IMR-90 (cell line): Measurements from ENCODE around the gene SOS1. TPM values are rescaled to one million over a fixed set of nuclear protein-coding genes. Genes with fewer than 3 reads are reported as not detected.
A peak's percentile ranks its signal among the peaks of the same experiment; 100 is the strongest.

Source experiments
- ATAC-seq: fragments of 200-7000 bp; cut with Tn5 transposase; 2 replicates; pipeline ENCODE4 v1.9.1; 2020; ENCODE audit warnings: low read depth, mild to moderate bottlenecking, moderate library complexity
- BruUV-seq: library from RNA; stranded (reverse); fragments of 400-500 nt; replicated peaks from 2 replicates; lab custom pipeline; 2021; lab: Mats Ljungman, UMichigan
- CTCF ChIA-PET: fragments of 300-600 bp; formaldehyde crosslinking; extraction: SDS; loops from one replicate; lab custom pipeline; 2021; ENCODE audit warnings: antibody characterized with exemption; lab: Yijun Ruan, JAX
- POLR2A ChIA-PET: fragments of 300-600 bp; sonication (Branson Sonifier 250); formaldehyde crosslinking; loops from one replicate; lab custom pipeline; 2022; ENCODE audit warnings: antibody characterized with exemption; ENCODE audit not compliant: unreplicated experiment; lab: Charles Lee
- DNase-seq: peaks from one replicate; pipeline ENCODE4 v3.0.0; 2013
- H2AFZ ChIP-seq: replicated peaks from 2 replicates; pipeline ENCODE3; 2013; ENCODE audit warnings: low read length, mild to moderate bottlenecking; ENCODE audit not compliant: poor library complexity
- H2AK5ac ChIP-seq: 2 replicates; pipeline ENCODE4 v1.6.1; 2013; ENCODE audit warnings: low read depth, low read length, inconsistent platforms
- H2AK9ac ChIP-seq: replicated peaks from 2 replicates; pipeline ENCODE3; 2013; ENCODE audit warnings: mild to moderate bottlenecking, low read depth, low read length, moderate library complexity; ENCODE audit not compliant: poor library complexity
- H2BK120ac ChIP-seq: 2 replicates; pipeline ENCODE4 v1.6.1; 2013; ENCODE audit warnings: low read depth, low read length, inconsistent platforms
- H2BK15ac ChIP-seq: 3 replicates; pipeline ENCODE4 v1.6.1; 2013; ENCODE audit warnings: low read depth, low read length, inconsistent platforms
- H2BK20ac ChIP-seq: 2 replicates; pipeline ENCODE4 v1.6.1; 2013; ENCODE audit warnings: low read depth, mild to moderate bottlenecking, inconsistent platforms, low read length, moderate library complexity
- H2BK5ac ChIP-seq: 2 replicates; pipeline ENCODE4 v1.6.1; 2013; ENCODE audit warnings: mild to moderate bottlenecking, low read depth, low read length, inconsistent platforms; ENCODE audit not compliant: poor library complexity, severe bottlenecking
- H3K14ac ChIP-seq: replicated peaks from 2 replicates; pipeline ENCODE4 v1.6.1; 2013; ENCODE audit warnings: low read depth, low read length, inconsistent platforms
- H3K18ac ChIP-seq: 2 replicates; pipeline ENCODE4 v1.6.1; 2013; ENCODE audit warnings: low read depth, low read length, control low read depth
- H3K23ac ChIP-seq: 2 replicates; pipeline ENCODE4 v1.6.1; 2013; ENCODE audit warnings: low read depth, low read length, inconsistent platforms
- H3K27ac ChIP-seq: 2 replicates; pipeline ENCODE4 v1.5.1; 2013; ENCODE audit warnings: mild to moderate bottlenecking, control low read depth, low read length; ENCODE audit not compliant: insufficient read depth
- H3K27me3 ChIP-seq: 2 replicates; pipeline ENCODE4 v1.6.1; 2013; ENCODE audit warnings: low read length; ENCODE audit not compliant: control insufficient read depth, insufficient read depth
- H3K36me3 ChIP-seq: 2 replicates; pipeline ENCODE4 v1.6.1; 2013; ENCODE audit warnings: low read length, mixed read lengths; ENCODE audit not compliant: control insufficient read depth, insufficient read depth
- H3K4ac ChIP-seq: 2 replicates; pipeline ENCODE4 v1.6.1; 2013; ENCODE audit warnings: low read depth, low read length, inconsistent platforms
- H3K4me1 ChIP-seq: 2 replicates; pipeline ENCODE4 v1.6.1; 2013; ENCODE audit warnings: low read length, mixed read lengths; ENCODE audit not compliant: control insufficient read depth, insufficient read depth
- H3K4me2 ChIP-seq: 2 replicates; pipeline ENCODE4 v1.6.1; 2013; ENCODE audit warnings: low read depth, mild to moderate bottlenecking, control low read depth, low read length, moderate library complexity
- H3K4me3 ChIP-seq: 2 replicates; pipeline ENCODE4 v1.5.1; 2013; ENCODE audit warnings: low read depth, mild to moderate bottlenecking, control low read depth, low read length, moderate library complexity; ENCODE audit not compliant: insufficient read depth
- H3K56ac ChIP-seq: 2 replicates; pipeline ENCODE4 v1.6.1; 2013; ENCODE audit warnings: low read length, inconsistent platforms; ENCODE audit not compliant: insufficient read depth; ENCODE audit errors: extremely low read depth
- H3K79me1 ChIP-seq, 2 experiments: 2 replicates each; pipeline ENCODE4 v1.6.1; 2013; ENCODE audit warnings: low read length in 2 of 2, inconsistent platforms in 1 of 2, low read depth in 1 of 2
- H3K9ac ChIP-seq: 2 replicates; pipeline ENCODE4 v1.6.1; 2013; ENCODE audit warnings: low read depth, low read length, control low read depth
- H3K9me1 ChIP-seq: 2 replicates; pipeline ENCODE4 v1.6.1; 2013; ENCODE audit warnings: low read length, inconsistent platforms; ENCODE audit not compliant: insufficient read depth
- H3K9me3 ChIP-seq: 2 replicates; pipeline ENCODE4 v1.6.1; 2013; ENCODE audit warnings: low read length; ENCODE audit not compliant: control insufficient read depth, insufficient read depth
- H4K20me1 ChIP-seq: 2 replicates; pipeline ENCODE4 v1.6.1; 2013; ENCODE audit warnings: low read length, inconsistent platforms; ENCODE audit not compliant: insufficient read depth
- H4K5ac ChIP-seq: 2 replicates; pipeline ENCODE4 v1.6.1; 2013; ENCODE audit warnings: mild to moderate bottlenecking, low read depth, low read length, control low read depth
- H4K8ac ChIP-seq, 2 experiments: 2 replicates each; pipeline ENCODE4 v1.6.1; 2013; ENCODE audit warnings: low read depth in 2 of 2, low read length in 2 of 2, control low read depth in 1 of 2, inconsistent platforms in 1 of 2
- H4K91ac ChIP-seq: 2 replicates; pipeline ENCODE4 v1.6.1; 2013; ENCODE audit warnings: low read depth, low read length, inconsistent platforms; ENCODE audit not compliant: insufficient read depth
- FOS ChIP-seq: fragments of 150-350 bp; IDR thresholded peaks from 2 replicates; pipeline ENCODE4 v1.6.1; 2016; ENCODE audit warnings: low read depth, low read length
- WGBS, 2 experiments: methylation state at CpG; one replicate each; pipeline versions ENCODE4 v1.1.5 to v1.1.7; 2013; ENCODE audit warnings: missing lambda C conversion rate in 2 of 2; ENCODE audit not compliant: insufficient read length in 1 of 2; ENCODE audit errors: extremely low coverage in 2 of 2; 5-methylcytosine and 5-hydroxymethylcytosine counted together
- dilution Hi-C: fragments of 300-500 bp; cut with HindIII; formaldehyde crosslinking; loops from one replicate; pipeline ENCODE4 v1.14.3; 2018; ENCODE audit warnings: low sequenced_read_pairs; ENCODE audit not compliant: unreplicated experiment
- in situ Hi-C: fragments of 300-500 bp; cut with MboI; formaldehyde crosslinking; loops from 3 replicates; pipeline ENCODE4 v1.14.3; 2019; ENCODE audit warnings: low sequenced_read_pairs, inconsistent platforms, mixed read lengths
- intact Hi-C: fragments of 100-400 bp; cut with micrococcal nuclease; formaldehyde crosslinking; loops from 2 replicates; pipeline ENCODE4 v1.10.0; 2022
- polyA plus RNA-seq, 3 experiments: library from polyadenylated mRNA; depleted of rRNA; stranded (reverse); fragments of >200 nt; gene quantifications; 2 replicates each; pipeline ENCODE4 v1.2.3, GENCODE V29; 2012; ENCODE audit warnings: low replicate concordance in 1 of 3
- total RNA-seq: library from RNA; depleted of rRNA; stranded (reverse); fragments of >200 nt; gene quantifications from 2 replicates; pipeline ENCODE4 v1.2.3, GENCODE V29; 2012

The SOS1 gene
- total and polyA plus RNA-seq, 2 of the 4 experiments (the other 2 are of a cell fraction), result 8.2 to 11.2 TPM

DNA sequence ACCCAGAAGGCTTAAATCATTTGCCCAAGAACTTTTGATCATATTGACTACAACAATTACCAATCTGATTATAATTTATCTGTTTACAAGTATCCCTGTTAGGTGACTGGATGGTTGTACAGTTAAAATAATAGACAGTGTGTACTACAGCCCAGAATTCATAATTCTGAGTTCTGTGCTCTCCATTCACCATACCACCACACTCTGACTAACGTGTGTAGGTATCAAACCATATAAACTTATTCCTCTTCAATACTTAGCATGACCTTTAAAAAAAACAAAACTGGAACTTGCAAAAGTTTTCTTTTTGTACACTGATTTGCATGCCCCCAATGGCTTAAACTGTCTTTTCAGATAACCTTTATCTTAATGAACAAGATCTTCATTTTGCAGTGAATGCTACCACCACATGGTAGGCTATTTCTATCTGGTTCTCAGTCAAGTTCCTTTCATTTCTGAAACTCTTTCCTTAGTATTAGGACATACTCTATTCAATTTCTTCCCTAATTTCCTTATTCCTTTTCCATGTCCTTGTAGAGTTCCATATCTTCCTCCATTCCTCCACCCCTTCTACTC lies 50.9 kb downstream of the SOS1 start:
- H3K4me3 ChIP-seq, result no peak overlapping the region
- peaks cover 6% of the 10 kb centered on the region; the same call in 1 of the 2 replicates for H4K20me1 ChIP-seq
- H3K9me1 ChIP-seq, result peaks cover 9% of the 10 kb centered on the region; the same call in 1 of the 2 replicates
- no peak overlapping the region for H4K5ac ChIP-seq
- no peak overlapping the region for H2AK9ac ChIP-seq
- peak overlapping the region; percentile 11 for H2BK5ac ChIP-seq
- H3K9ac ChIP-seq, result no peak overlapping the region
- H3K27ac ChIP-seq, result no peak overlapping the region
- no peak for ATAC-seq
- no peak overlapping the region for H4K91ac ChIP-seq
- H3K4me2 ChIP-seq, result no peak overlapping the region
- WGBS, 2 experiments, result no CpG with 5 or more reads among the region's 1 CpG
- no peak overlapping the region for H3K18ac ChIP-seq
- no peak overlapping the region for H3K56ac ChIP-seq
- no peak for TF ChIP-seq FOS
- no peak for DNase-seq
- no peaks in the 10 kb centered on the region for H3K27me3 ChIP-seq
- dilution Hi-C loops (no loop called here), in situ Hi-C loops (no loop called here), intact Hi-C loops (loop anchor here (2.0 kb wide), 1 partner anchor 55 kb away; no protein-coding TSS in a partner anchor)
- ChIA-PET POLR2A (no interaction called here), CTCF (no interaction called here)
- no peak overlapping the region for H3K14ac ChIP-seq
- H2AK5ac ChIP-seq, result no peak overlapping the region
- no peak overlapping the region for H2BK20ac ChIP-seq
- no peak overlapping the region for H3K4ac ChIP-seq
- BruUV-seq, result no TSS peak
- no peak overlapping the region for H2AFZ ChIP-seq
- no peak overlapping the region for H2BK120ac ChIP-seq
- H3K36me3 ChIP-seq, result no peaks in the 10 kb centered on the region
- no peaks in the 10 kb centered on the region for H3K9me3 ChIP-seq
- peaks cover 6% of the 10 kb centered on the region for H3K4me1 ChIP-seq
- no peak overlapping the region for H3K23ac ChIP-seq
- H2BK15ac ChIP-seq, result no peak overlapping the region
- peaks cover 14 to 53% of the 10 kb centered on the region in 2 experiments for H3K79me1 ChIP-seq
- no peak overlapping the region for H4K8ac ChIP-seq
